ENCODE data around the gene SEM1. TPM values are rescaled to one million over a fixed set of nuclear protein-coding genes. Genes with fewer than 3 reads are reported as not detected.

The SEM1 gene
- total RNA-seq, 2 donors from 2014 or later, result 15.1 to 33.1 TPM

GRCh38 chr7:96738705-96739104 is 29.1 kb upstream of the SEM1 start:
- no peaks in the 10 kb centered on the region for H3K27me3 ChIP-seq

DNA sequence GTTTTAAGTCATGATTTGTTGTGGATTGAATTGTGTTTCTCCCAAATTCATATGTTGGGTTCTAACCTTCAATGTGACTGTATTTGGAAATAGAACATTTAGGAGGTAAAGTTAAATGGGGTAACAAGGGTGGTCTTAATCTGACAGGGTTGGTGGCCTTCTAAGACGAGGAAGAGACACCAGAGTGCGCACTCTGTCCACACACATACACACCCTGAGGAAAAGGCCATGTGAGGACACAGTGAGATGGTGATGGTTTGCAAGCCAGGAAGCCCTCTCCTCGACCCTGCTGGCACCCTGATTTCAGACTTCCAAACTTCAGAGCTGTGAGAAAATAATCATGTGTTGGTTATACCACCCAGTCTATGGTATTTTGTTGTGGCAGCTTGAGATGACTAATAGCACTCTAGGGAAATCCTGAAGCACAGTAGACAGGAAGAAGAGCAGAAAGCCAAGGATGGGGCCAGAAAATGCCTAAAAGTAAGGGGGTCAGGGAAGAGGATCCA is 28.0 kb upstream of the SEM1 start:
- DNase-seq (ENCODE audit: low spot score), result no peak
- Histone ChIP-seq H3K9me3 (no peaks in the 10 kb centered on the region), H3K4me1 (no peaks in the 10 kb centered on the region), H3K4me3 (no peak overlapping the region), H3K36me3 (no peaks in the 10 kb centered on the region), H3K27me3 (no peaks in the 10 kb centered on the region), H3K27ac (no peak overlapping the region)
- TF ChIP-seq, protein P1, sequence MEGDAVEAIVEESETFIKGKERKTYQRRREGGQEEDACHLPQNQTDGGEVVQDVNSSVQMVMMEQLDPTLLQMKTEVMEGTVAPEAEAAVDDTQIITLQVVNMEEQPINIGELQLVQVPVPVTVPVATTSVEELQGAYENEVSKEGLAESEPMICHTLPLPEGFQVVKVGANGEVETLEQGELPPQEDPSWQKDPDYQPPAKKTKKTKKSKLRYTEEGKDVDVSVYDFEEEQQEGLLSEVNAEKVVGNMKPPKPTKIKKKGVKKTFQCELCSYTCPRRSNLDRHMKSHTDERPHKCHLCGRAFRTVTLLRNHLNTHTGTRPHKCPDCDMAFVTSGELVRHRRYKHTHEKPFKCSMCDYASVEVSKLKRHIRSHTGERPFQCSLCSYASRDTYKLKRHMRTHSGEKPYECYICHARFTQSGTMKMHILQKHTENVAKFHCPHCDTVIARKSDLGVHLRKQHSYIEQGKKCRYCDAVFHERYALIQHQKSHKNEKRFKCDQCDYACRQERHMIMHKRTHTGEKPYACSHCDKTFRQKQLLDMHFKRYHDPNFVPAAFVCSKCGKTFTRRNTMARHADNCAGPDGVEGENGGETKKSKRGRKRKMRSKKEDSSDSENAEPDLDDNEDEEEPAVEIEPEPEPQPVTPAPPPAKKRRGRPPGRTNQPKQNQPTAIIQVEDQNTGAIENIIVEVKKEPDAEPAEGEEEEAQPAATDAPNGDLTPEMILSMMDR (IDR thresholded peaks at IDR 0.05), result no peak

More at GRCh38 chr7:96738705-96739104, 29.1 kb upstream of the SEM1 start:
- Histone ChIP-seq H3K36me3 (no peaks in the 10 kb centered on the region), H3K9me3 (no peaks in the 10 kb centered on the region), H3K4me1 (no peaks in the 10 kb centered on the region), H3K27ac (no peak overlapping the region), H3K4me3 (no peak overlapping the region)
- TF ChIP-seq, protein P1 (IDR thresholded peaks at IDR 0.05), result no peak
- DNase-seq (ENCODE audit: low spot score), result no peak

DNA sequence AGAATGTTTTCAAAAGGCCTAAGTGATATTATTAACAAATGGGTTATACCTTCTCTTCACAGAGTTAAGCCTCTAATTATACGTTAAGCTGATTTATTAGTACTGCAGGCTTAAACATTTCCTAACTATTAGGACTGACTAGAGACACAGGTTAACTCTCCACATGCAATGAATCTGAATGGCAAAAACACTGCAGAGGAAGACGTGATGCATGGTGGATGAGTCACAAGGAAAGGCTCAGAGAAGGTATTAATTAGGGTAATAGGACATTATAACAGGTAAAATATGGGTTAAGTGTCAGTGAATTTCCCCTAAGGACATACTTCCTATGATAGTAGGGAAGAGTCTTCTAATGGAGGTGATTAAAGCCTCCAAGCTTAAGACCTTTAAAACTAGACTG is 24.7 kb upstream of the SEM1 start:
- H3K27ac ChIP-seq, result no peak overlapping the region
- TF ChIP-seq, protein P1 (IDR thresholded peaks at IDR 0.05), result no peak
- DNase-seq (ENCODE audit: low spot score), result no peak
- H3K4me1 ChIP-seq, result no peaks in the 10 kb centered on the region
- no peaks in the 10 kb centered on the region for H3K9me3 ChIP-seq
- H3K27me3 ChIP-seq, result no peaks in the 10 kb centered on the region
- H3K4me3 ChIP-seq, result no peak overlapping the region
- no peaks in the 10 kb centered on the region for H3K36me3 ChIP-seq

- Histone ChIP-seq H3K27me3 (no peaks in the 10 kb centered on the region), H3K27ac (no peak overlapping the region), H3K36me3 (no peaks in the 10 kb centered on the region), H3K4me1 (no peaks in the 10 kb centered on the region), H3K4me3 (no peak overlapping the region), H3K9me3 (no peaks in the 10 kb centered on the region)
- no peak for DNase-seq (ENCODE audit: low spot score)
- TF ChIP-seq, protein P1 (IDR thresholded peaks at IDR 0.05), result no peak
Observed at GRCh38 chr7:96729820-96730219, 20.2 kb upstream of the SEM1 start.

- Histone ChIP-seq H3K9me3 (no peaks in the 10 kb centered on the region), H3K4me1 (no peaks in the 10 kb centered on the region), H3K36me3 (no peaks in the 10 kb centered on the region), H3K27me3 (no peaks in the 10 kb centered on the region), H3K27ac (no peak overlapping the region), H3K4me3 (no peak overlapping the region)
- TF ChIP-seq, protein P1 (IDR thresholded peaks at IDR 0.05), result no peak
- no peak for DNase-seq (ENCODE audit: low spot score)
Observed at GRCh38 chr7:96728139-96728538, 18.5 kb upstream of the SEM1 start.

GRCh38 chr7:96727534-96728088 is 18.0 kb upstream of the SEM1 start:
- Histone ChIP-seq H3K27me3 (no peaks in the 10 kb centered on the region), H3K36me3 (no peaks in the 10 kb centered on the region), H3K4me3 (no peak overlapping the region), H3K27ac (no peak overlapping the region), H3K4me1 (no peaks in the 10 kb centered on the region), H3K9me3 (no peaks in the 10 kb centered on the region)
- TF ChIP-seq, protein P1 (IDR thresholded peaks at IDR 0.05), result no peak
- DNase-seq (ENCODE audit: low spot score), result no peak
